HEK293T (cell line): Measurements from ENCODE around the gene FGR.

Experiments used
- BHLHE40 ChIP-seq: fragments of 450-650 bp; IDR thresholded peaks from 2 replicates; pipeline ENCODE4 v1.6.1; 2016; ENCODE audit warnings: mild to moderate bottlenecking, moderate library complexity, borderline replicate concordance
- SP1 ChIP-seq: fragments of 450-650 bp; IDR thresholded peaks from 2 replicates; pipeline ENCODE4 v1.6.1; 2017

- TF ChIP-seq BHLHE40 (no peak), SP1 (no peak)
Observed at GRCh38 chr1:27595597-27595996, 39.4 kb downstream of the FGR start.
